ENCODE measurements around the gene TMEM178B. TPM values are rescaled to one million over a fixed set of nuclear protein-coding genes. Genes with fewer than 3 reads are reported as not detected.
"Not testable (repeated sequence)": the region's sequence is repeated elsewhere in the genome, so short reads cannot be mapped to it uniquely, and the experiment has no call there.

The TMEM178B gene
- total and polyA plus RNA-seq, 8 donors: 0.42 to 3.0 (median 2.1) TPM

DNA sequence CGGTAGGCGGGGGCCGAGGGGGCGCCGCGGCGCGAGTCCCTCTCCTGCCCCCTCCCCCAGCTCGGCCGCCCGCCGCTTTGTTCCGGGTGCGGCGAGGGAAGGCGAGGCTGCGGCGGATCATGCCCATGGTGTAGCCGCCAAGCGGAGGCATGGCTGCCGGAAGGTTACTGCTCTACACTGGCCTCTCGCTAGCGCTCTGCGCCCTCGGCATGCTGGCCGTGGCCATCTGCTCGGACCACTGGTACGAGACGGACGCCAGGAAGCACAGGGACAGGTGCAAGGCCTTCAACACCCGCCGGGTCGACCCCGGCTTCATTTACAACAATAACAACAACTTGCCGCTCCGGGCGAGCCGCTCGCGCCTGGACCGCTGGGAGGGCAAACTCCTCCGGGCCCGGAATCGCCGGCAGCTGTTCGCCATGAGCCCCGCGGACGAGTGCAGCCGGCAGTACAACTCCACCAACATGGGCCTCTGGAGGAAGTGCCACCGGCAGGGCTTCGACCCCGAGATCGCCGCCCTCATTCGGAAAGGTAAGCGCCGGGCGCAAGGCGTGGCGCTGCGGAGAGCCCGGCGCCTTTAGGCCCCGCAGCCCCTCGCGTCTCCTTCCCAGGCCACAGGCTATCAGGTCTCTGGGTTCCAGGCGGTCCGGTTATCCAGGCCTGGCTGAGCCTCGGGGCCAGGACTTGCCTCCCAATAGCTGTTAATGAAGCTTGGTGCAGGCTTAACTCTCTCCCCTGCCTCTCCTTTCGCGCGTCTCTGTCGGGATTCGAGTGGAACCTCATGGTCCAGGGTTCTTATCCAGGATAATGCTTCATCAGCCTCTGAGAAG is 513 bp downstream of the TMEM178B start:
- H3K9me3 ChIP-seq: no peaks in the 10 kb centered on the region
- TF ChIP-seq, protein P1, sequence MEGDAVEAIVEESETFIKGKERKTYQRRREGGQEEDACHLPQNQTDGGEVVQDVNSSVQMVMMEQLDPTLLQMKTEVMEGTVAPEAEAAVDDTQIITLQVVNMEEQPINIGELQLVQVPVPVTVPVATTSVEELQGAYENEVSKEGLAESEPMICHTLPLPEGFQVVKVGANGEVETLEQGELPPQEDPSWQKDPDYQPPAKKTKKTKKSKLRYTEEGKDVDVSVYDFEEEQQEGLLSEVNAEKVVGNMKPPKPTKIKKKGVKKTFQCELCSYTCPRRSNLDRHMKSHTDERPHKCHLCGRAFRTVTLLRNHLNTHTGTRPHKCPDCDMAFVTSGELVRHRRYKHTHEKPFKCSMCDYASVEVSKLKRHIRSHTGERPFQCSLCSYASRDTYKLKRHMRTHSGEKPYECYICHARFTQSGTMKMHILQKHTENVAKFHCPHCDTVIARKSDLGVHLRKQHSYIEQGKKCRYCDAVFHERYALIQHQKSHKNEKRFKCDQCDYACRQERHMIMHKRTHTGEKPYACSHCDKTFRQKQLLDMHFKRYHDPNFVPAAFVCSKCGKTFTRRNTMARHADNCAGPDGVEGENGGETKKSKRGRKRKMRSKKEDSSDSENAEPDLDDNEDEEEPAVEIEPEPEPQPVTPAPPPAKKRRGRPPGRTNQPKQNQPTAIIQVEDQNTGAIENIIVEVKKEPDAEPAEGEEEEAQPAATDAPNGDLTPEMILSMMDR (IDR thresholded peaks at IDR 0.05): no peak
- no peak overlapping the region for H3K27ac ChIP-seq
- intact Hi-C loops (cut with DNase I): no loop called here
- DNase-seq (peak; percentile 17 to 81 (median 32)), ATAC-seq (peak; percentile 55 to 71 (median 61)), FAIRE-seq (no peak)
- 2% methylated on average over 65 to 75 of the region's 75 CpGs for WGBS, 2 donors
- H3K4me3 ChIP-seq: peak overlapping the region; percentile 39 to 58 (median 56)
- H3K36me3 ChIP-seq: no peaks in the 10 kb centered on the region
- peaks cover 0 to 3% (median 0%) of the 10 kb centered on the region in 4 donors for H3K27me3 ChIP-seq
- H3K4me1 ChIP-seq: peaks cover 0 to 12% (median 7%) of the 10 kb centered on the region in 3 donors

DNA sequence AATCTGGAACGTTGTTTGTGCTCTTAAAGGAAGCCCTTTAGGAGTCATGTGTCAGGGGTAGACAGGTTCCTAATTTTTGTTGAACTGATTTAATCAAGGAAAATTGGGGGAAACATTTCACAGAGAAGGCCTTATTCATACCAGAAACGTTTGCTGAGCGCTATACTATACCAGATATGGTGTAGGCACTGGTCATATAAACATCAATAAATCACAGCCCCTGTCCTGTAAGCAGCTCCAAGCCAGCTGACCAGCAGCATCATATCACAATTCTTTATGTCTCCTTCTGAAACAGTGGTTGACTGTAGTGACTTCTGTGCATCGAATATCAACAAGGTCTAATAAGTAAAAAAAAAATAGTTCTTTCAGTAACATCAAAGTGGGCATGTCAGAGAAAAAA is 1.1 kb downstream of the TMEM178B start:
- no peak for ATAC-seq
- Histone ChIP-seq H3K36me3 (no peaks in the 10 kb centered on the region), H3K9me3 (no peaks in the 10 kb centered on the region), H3K4me3 (peak overlapping the region in 3 of 4 donors; percentile 39 to 58 (median 55)), H3K4me1 (peaks cover 0 to 12% (median 7%) of the 10 kb centered on the region in 3 donors), H3K27ac (no peak overlapping the region), H3K27me3 (peaks cover 0 to 3% (median 0%) of the 10 kb centered on the region in 4 donors)
- TF ChIP-seq, protein P1 (IDR thresholded peaks at IDR 0.05): no peak
- WGBS, 2 donors: 36 to 38% methylated on average over 4 of the region's 4 CpGs
- FAIRE-seq: no peak
- intact Hi-C loops (cut with DNase I): no loop called here
- no peak for DNase-seq

DNA sequence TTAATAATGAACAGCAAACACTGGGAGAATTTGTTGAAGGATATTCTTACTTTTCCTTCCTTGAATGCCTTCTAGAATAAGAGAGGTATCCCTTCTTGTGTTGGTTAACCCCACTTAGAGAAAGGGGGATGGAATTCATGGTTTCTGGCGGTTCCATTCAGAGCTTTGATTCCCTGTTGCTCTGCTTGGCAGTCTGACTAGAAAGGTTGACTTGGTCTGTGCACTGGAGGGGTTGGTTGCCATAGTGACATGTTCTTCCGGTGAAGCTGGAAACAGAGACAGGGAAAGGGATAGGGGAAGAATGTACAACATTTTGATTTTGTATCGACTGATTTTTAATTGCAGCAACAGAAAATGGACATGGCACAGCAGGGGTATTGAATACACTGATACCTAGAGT is 2.5 kb downstream of the TMEM178B start:
- 50 to 56% methylated on average over 3 of the region's 3 CpGs for WGBS, 2 donors
- intact Hi-C loops (cut with DNase I): no loop called here
- no peak for ATAC-seq
- no peak for DNase-seq
- peaks cover 0 to 12% (median 5%) of the 10 kb centered on the region in 3 donors for H3K4me1 ChIP-seq
- TF ChIP-seq, protein P1 (IDR thresholded peaks at IDR 0.05): no peak
- H3K36me3 ChIP-seq: no peaks in the 10 kb centered on the region
- H3K4me3 ChIP-seq: no peak overlapping the region
- H3K9me3 ChIP-seq: no peaks in the 10 kb centered on the region
- FAIRE-seq: no peak
- peaks cover 0 to 3% (median 0%) of the 10 kb centered on the region in 4 donors for H3K27me3 ChIP-seq
- H3K27ac ChIP-seq: no peak overlapping the region

DNA sequence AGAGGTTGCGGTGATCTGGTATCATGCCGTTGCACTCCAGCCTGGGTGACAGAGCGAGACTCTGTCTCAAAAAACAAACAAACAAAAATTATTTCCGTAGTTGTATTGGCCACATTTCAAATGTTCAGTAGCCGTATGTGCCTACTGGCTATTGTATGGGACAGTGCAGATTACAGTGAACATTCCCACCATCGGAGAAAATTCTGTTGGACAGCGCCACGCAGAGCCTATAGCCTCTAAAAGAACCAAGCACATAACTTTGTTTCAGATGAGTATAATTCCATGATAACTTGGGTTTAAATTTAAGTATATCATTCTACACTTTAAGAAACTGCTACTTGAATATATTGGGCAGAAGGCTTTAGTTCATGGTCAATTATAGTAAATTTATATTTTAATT is 5.4 kb downstream of the TMEM178B start:
- Histone ChIP-seq H3K9me3 (no peaks in the 10 kb centered on the region), H3K27ac (no peak overlapping the region), H3K36me3 (no peaks in the 10 kb centered on the region), H3K4me3 (no peak overlapping the region), H3K27me3 (no peaks in the 10 kb centered on the region), H3K4me1 (no peaks in the 10 kb centered on the region)
- WGBS, 2 donors: 78 to 82% methylated on average over 8 of the region's 8 CpGs
- FAIRE-seq (no peak), DNase-seq (no peak), ATAC-seq (no peak)
- intact Hi-C loops (cut with DNase I): no loop called here
- TF ChIP-seq, protein P1 (IDR thresholded peaks at IDR 0.05): no peak

DNA sequence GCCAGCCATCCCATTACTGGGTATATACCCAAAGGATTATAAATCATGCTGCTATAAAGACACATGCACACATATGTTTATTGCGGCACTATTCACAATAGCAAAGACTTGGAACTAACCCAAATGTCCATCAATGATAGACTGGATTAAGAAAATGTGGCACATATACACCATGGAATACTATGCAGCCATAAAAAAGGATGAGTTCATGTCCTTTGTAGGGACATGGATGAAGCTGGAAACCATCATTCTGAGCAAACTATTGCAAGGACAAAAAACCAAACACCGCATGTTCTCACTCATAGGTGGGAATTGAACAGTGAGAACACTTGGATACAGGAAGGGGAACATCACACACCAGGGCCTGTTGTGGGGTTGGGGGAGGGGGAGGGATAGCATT is 15.6 kb downstream of the TMEM178B start:
- H3K36me3 ChIP-seq; intact Hi-C loops (cut with DNase I); H3K27ac ChIP-seq; ATAC-seq; DNase-seq; H3K27me3 ChIP-seq; FAIRE-seq; H3K4me1 ChIP-seq; H3K4me3 ChIP-seq; H3K9me3 ChIP-seq: not testable (repeated sequence)
- 86 to 100% methylated on average over 1 of the region's 2 CpGs for WGBS, 2 donors
